GM18868 (cell line): ENCODE measurements around the gene PRKCB.

Experiments used
- ATAC-seq: cut with Tn5 transposase; IDR thresholded peaks from one replicate; pipeline ENCODE4 v1.9.1; 2021; ENCODE audit warnings: mild to moderate bottlenecking, moderate library complexity; ENCODE audit not compliant: unreplicated experiment

PRKCB gene

DNA sequence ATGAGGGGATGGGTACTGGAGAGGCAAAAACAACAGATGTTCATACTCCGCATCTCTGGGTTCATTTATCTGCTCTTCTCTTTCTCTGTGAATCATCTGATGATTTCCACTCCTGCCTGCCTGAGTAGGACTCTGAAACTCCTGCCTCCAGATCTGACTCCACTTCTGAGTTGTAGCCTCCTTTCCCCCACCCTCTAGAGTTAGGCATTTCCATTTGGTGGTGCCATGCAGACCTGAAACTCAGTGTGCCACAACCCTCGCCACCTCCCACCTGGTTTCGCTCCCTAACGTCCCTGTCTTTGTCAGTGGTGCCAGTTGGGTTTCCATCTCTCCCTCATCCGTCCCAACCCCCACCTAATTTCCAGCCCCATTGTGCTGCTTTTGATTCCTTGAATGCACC lies 126.2 kb downstream of the PRKCB start:
- ATAC-seq: no peak

DNA sequence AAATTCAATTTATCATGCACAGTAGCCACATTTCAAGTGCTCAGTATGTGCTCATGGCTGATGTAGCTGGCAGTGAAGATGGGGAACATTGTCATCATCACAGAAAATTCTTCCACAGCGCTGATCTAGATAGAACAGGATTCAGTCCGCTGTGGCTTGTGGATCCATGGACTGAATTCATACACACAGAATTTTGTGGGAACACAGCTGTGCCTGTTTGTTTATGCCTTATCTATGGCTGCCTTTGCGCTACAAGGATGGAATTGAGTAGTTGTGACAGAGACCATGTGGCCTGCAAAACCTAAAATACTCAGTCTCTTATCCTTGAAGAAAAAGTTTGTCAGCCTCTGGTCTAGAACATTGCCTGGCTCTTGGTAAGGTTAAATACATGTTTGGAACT lies 128.4 kb downstream of the PRKCB start:
- no peak for ATAC-seq

DNA sequence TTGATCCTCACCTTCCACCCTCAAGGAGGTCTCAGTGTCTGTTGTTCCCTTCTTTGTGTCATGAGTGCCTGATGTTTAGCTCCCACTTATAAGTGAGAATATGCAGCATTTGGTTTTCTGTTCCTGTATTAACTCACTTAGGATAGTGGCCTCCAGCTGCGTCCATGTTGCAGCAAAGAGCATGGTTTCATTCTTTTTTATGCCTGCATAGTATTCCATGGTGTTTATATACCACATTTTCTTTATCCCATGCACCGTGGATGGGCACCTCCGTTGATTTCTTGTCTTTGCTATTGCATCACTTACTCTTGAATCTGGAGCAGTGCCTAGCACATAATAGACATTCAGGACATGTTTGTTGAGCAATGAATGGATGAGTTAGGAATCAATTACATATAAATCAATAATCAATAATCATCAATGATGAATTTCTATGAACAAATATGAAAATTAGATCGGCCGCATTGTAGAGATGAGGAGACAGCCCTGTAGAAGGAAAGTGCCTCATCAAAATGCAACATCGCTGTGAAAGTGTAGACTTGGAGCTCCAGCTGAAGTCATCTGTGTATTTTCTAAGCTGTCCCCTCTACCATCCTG lies 129.5 kb downstream of the PRKCB start:
- no peak for ATAC-seq

DNA sequence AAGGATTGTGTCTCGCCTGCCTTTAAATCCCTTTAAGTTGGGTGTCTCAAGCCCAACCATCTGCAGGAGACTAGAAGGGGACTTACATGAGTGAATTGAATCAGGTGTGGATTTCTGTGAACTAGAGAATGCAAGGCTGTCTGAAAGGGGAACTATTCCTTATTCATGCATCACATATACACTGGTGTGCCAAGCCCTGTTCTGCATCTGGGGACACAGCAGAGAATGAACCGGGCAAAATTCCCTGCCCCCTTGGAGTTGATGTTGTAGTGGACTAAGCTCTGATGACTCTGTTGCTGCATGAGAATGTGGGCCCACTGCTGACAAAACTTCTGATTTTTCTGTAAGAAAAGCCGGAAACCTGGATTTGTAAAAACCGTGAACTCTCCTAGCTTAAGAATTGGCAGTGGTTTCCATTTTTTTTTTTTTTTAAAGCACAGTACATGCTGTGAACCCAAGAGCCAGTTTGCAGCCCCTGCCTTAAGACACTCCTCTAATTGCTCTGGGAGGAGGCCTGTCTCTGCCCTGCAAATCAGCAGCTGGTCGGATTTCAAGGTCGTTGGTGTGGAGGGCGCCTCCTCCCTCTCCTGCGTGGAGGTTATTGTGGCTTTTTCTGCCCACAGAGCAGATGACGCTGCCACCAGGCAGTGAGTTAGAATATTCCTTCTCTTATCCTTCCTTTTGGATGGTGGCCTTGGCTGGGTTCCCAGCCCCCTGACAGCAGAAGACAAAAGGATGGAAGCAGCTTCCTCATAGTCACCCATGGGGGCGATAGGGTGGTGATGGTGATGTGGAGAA lies 131.0 kb downstream of the PRKCB start:
- no peak for ATAC-seq

DNA sequence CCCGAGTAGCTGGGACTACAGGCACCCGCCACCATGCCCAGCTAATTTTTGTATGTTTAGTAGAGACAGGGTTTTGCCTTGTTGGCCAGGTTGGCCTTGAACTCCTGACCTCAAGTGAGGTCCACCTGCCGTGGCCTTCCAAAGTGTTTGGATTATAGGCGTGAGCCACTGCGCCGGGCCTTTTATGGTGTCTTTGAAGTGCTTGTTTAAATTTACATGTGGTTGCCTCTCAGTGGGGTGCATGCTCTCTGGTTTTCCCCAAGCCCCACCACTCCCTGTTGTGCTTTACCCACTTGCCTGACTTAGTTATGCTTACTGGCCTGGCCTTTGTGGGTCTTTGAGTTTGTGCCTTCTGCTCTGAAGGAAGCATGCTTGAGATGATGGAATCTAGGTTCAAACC lies 132.0 kb downstream of the PRKCB start:
- ATAC-seq: no peak

DNA sequence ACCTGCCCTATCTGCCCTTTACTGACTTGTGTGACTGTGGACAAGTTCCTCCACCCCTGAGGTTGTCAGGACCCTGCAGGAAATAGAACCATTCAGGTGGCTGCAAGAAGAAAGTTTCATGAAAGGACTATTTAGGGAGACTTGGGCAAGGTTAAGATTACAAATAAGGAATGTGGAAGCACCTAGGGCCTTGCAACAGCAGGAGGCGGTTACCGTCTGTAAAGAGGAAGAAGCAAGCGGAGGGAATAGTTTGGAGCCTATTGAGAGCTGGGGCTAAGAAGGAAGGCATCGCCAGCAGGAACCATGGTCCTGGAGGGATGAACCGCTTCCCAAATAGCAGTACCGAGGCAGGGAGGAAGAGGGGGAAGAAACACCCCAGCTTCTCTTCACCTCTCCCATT lies 132.4 kb downstream of the PRKCB start:
- ATAC-seq: no peak

DNA sequence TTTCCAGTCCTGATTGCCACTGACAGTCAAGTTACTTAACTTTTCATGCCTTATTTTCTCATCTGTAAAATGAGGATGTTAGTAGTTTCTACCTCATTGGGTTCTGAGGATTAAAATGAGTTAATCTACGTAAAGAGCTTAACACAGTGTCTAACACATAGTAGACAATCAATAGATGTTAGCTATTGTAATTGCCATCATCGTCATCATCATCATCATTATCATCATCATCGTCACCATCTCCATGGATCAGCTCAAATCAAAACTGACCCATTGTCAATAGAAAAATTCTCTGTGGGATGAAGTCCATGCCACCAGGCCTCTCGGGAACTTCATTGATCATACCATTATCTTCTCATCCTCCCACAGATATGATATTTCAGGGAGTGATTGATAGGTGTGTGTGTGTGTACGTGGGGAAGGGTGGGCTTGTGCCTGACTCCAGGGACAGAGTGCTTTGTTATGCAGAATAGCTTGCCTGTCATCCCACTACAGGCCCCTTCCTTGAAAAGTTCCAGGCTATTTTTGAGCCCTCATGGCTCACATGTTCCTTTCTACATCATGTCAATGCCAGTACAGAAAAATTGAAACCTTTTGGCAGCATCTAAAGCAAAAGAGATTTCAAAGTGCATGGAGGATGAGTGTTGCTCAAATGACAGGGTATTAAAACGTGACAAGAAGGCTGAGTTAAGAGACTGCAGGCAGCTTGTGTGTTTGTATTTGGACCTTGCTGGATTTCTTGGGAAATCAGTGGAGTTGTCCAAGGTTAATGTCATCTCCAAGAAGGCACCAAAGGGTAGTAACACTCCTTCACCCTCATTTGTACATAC lies 133.9 kb downstream of the PRKCB start:
- no peak for ATAC-seq

DNA sequence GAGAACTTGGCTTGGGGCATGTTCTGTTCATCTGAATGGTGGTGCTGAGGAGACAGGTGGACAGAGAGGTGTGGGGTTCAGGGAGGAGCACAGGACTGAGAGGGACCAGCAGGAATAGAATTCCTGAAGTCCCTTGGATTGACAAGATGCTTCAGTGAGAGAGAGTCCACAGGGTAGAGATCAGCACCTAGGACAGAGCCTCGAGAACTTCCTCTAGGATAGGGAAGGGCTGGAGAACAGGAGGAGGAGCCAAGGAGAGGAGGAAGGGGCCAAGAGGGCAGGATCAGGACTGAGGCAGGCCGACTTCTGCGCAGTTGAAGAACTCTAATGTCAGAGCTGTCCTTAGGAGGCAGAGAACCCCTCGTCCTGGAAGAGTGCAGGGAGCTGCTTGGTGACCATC lies 138.4 kb downstream of the PRKCB start:
- ATAC-seq: no peak

DNA sequence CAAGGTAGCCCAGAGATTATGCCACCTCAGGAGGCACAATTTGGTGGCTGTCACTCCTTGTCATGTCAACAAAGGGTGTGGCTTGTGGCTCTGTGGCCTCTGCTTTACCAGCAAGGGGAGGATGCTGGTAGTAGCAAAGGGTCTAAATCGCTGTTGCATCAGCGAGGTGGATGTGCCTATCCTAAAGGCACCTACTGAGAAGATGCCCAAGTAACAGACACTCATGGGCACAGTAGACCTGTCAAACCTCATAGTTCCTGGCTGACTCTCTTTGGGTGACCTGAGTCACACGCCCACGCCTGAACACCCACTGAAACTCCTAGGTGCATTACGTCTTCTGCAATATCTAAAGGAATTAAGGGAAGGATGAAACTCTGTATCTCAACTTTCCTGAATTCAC lies 139.5 kb downstream of the PRKCB start:
- ATAC-seq: no peak

DNA sequence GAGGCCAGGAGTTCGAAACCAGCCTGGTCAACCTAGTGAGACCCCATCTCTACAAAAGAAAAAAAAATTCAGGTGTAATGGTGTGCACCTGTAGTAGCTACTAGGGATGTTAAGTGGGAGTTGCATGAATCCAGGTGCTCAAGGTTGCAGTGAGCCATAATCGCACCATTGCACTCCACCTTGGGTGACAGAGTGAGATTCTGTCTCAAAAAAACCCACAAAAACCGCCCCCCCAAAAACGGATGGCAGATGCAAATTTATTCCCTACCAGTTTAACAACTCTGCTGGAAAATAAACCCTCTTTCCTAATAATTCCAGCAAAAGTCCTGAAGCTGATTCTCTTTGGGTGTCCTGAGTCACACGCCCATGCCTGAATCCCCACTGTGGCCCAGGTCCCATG lies 140.3 kb downstream of the PRKCB start:
- no peak for ATAC-seq

DNA sequence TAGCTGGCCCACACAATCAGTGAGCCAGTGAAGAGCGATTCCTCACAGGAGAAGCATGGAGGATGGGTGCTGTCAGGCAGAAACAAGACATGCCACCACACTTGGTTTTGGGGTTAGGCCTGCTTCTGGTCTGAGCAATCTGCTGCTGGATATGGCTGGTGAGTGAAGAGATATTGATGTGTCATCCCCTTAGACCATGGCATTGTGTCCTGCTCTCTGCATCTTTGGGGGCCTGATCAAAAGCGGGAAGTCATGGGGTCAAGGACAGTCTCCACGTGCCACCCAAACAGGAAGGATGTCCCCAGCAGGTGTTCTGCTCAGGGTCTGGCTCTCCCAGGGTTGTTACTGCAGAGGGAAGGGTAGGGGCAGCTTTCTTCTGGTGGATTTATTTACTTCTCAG lies 140.7 kb downstream of the PRKCB start:
- ATAC-seq: no peak

DNA sequence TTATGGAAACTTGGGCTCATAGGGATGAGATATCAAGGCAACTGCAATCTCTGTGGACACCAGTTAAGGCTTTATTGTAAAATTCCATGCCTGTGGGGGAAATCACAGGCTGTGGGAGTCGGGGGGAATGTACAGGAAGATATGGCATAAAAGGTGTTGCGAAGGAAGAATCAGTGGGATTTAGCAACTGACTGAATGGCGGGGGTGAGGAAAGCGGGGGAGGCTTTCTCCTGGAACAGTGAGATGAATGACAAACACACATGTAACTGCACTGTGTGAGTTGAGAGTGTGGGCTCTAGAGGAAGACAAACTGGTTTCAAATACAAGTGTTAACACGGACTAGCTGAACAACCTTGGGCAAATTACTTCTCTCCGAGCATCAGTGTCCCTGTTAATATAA lies 143.7 kb downstream of the PRKCB start:
- ATAC-seq: no peak

DNA sequence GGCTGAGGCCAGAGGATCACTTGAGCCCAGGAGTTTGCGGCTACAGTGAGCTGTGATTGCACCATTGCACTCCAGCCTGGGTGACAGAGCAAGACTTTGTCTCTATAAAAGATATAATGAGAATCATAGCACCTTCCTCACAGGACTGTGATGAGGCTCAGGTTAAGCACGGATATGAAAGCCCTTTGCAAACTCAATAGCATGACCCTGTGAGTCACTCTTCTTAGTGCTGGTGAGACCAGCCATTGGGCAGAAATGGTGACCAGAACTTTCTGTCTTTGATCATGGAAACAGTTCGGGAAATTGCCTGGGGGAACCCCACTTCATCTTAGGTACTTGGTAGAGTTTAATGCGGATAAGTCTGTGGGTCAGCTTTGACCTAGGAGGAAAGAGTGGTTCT lies 144.2 kb downstream of the PRKCB start:
- no peak for ATAC-seq

DNA sequence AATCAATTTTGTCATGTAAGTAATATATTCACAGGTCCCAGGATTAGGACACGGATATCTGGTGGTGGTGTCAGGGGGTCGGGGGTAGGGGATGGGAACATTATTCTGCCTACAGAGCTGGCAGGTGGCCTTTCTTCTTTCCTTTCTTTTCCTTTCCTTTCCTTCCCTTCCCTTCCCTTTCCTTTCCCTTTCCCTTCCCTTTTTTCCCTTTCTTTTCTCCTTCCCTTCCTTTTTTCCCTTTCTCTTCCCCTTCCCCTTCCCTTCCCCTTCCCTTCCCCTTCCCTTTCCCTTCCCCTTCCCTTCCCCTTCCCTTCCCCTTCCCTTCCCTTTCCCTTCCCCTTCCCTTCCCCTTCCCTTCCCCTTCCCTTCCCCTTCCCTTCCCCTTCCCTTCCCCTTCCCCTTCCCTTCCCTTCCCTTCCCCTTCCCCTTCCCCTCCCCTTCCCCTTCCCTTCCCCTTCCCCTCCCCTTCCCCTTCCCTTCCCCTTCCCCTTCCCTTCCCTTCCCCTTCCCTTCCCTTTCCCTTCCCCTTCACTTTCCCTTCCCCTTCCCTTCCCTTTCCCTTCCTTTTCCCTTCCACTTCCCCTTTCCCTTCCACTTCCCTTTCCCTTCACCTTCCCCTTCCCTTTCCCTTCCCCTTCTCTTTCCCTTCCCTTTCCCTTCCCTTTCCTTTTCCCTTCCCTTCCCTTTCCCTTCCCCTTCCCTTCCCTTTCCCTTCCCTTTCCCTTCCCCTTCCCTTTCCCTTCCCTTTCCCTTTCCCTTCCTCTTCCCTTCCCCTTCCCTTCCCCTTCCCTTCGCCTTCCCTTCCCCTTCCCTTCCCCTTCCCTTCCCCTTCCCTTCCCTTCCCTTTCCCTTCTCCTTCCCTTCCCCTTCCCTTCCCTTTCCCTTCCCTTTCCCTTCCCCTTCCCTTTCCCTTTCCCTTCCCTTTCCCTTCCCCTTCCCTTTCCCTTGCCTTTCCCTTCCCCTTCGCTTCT lies 145.9 kb downstream of the PRKCB start:
- no peak for ATAC-seq

DNA sequence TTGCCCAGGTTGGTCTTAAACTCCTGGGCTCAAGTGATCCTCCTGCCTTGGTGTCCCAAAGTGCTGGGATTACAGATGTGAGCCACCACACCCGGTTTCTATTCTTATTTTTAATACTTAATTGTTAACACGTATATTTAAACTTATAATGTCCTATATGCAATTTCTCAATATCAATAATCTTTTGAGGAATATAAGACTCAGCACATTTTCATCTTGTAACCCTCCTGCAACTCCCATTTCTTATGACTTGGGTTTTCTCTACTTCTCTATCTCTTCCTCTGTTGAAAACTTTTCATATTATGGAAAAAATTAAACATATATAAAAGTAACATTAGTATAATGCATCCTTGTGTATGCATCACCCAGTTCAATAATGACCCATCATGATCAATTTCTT lies 150.7 kb downstream of the PRKCB start:
- no peak for ATAC-seq

DNA sequence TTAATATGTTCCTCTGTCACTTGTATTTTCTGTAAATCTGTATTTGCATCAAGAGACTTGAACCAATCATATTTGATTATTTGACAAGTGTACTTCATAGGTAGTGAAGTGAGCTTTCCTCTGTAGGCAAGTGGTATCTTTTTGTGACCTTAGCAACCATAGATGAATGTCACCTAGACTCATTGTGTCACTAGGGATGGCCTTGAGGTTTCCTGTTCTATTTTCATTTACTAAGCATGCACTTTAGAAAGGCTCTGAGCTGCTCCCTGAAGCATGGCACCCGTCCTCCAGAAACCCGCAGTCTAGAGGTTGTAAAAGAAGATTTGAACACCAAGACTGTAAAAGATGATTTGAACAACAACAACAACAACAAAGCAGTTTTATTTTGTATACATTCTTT lies 151.7 kb downstream of the PRKCB start:
- peak; percentile 83 for ATAC-seq

DNA sequence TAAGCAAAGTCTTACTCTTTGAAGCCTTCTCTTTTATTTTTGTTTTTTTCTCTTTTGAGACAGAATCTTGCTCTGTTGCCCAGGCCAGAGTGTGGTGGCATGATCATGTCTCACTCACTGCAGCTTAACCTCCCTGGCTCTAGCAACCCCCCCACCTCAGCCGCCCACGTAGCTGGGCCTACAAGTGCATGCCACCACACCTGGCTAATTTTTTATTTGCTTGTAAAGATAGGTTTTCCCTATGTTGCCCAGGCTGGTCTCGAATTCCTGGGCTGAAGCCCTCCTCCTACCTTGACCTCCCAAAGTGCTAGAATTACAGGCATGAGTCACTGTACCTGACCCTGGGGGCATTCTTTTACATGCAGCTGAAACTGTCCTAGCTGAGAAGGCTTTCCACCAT lies 154.7 kb downstream of the PRKCB start:
- no peak for ATAC-seq

DNA sequence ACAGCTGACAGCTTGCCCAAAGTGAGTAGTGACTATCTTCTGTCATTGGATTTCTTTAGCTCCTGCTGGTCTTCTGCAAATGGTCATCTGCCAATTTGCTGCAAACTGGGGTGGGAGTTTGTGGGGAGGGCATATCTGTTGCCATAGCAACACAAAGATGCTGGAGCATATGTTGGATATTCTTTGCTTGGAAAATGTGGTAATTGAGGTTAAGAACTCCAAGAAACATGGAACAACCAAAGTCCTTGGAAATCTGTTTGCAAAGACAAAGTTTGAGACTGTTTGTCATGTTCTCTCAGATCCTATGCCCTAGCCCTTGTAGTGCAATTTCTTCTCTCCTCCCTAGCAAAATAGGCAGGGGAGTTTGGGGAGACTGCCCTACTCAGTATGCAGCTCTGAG lies 155.3 kb downstream of the PRKCB start:
- no peak for ATAC-seq

DNA sequence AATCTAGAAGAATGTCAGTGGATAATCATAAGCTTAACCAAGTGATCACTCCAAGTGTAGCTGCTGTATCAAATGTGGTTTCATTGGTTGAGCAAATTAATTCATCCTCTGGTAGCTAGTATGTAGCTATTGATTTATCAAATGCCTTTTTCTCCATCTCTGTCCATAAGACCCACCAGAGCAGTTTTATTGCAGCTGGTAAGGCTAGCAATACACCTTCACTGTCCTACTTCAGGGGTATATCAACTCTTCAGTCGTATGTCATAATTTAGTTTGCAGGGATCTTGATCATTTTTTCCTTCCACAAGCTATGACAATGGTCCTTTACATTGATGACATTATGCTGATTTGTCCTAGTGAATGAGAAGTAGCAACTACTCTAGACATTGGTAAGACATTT lies 158.8 kb downstream of the PRKCB start:
- ATAC-seq: no peak

DNA sequence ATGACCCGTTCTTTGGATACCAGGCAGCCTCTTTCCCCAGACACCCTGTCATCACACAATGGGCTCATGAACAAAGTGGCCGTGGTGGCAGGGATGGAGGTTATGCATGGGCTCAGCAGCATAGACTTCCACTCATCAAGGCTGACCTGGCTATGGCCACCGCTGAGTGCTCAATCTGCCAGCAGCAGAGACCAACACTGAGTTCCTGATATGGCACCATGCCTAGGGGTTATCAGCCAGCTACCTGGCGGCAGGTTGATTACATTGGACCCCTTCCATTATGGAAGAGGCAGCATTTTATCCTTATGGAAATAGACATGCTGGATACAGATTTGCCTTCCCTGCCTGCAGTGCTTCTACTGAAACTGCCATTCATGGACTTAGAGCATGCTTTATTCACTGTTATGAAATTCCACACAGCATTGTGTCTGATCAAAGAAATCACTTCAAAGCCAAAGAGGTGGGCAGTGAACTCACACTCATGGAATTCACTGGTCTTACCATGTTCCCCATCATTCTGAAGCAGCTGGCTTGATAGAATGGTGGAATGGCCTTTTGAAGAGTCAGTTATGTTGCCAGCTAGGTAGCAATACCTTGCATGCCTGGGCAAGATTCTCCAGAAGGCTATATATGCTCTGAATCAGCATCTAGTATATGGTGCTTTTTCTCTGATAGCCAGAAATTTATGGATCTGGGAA lies 160.6 kb downstream of the PRKCB start:
- ATAC-seq: no peak
